ENCODE results near the gene NDUFB5.

The NDUFB5 gene

GRCh38 chr3:179604321-179605078 is at the start of gene NDUFB5, which contains the start of gene MRPL47:
Gene NDUFB5, plus strand, starts transcription at chr3:179604794. Its CDS starts 22 bp downstream, at chr3:179604816.
Gene MRPL47, minus strand, starts transcription at chr3:179604638. Its CDS starts 14 bp downstream, at chr3:179604624.
- DNase-seq = peak; percentile 96

DNA sequence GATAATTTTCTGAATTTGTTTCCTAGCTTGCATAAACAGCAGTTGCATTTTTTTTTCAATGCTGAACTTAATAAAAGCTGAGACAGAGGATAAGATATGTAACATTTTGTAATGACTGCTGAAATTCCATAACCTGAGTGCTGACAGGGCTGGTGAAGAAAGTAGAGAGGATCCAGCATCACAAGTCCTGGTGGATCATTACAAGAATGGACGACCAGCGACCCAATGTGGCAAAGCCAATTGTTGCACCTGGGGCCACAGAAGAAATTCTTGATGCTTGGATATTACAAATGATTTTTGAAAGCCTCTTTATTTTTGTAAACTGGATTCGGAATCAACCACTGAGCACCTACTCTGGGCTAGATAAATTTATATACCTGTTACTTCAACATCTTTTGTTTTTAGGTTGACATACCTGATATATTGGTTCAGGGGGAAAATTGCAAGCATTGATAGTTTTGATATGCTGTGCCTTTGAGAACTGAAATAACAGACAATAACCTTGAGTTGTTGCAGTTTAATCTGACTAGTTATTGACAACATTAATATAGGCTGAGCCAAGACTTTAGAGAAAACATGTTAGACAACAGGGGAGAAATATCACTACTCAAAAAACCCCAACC is 45.7 kb upstream of the NDUFB5 start:
- DNase-seq = peak; percentile 39

GRCh38 chr3:179560791-179561190 is 43.8 kb upstream of the NDUFB5 start:
- DNase-seq = no peak

DNA sequence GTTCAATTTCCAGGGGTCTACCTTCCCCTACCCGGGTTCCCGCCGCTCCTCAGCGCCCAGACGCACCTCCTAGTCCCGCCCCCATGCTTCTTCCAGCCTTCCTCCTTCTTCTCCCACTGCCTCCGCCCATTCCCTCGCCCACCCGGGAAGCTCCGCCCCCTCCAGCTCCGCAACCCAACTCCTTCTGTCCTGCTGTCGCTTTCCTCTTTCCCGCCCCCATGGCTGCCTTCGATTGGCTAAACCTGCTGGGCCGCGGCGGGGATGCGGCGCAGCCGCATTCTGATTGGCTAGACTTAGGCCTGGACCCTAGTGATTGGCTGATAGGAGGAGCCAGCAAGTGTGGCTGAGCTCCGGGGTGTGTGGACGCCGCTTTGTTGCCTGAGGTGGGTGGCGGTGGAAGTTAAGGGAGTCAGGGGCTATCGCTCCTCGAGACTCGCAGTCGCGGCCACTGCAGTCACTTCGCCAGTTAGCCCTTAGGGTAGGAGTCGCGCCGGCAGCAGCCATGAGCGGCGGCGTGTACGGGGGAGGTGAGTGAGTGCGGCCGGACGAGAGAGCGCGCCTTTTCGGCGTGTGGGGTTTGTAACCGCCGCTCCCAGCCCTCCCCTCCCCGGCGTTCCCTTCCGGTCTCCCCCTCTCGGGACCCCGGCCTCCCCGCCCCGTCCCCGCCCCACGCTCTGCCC is 41.9 kb upstream of the NDUFB5 start, which contains the start of gene ACTL6A:
Gene ACTL6A (plus strand): TSS at position 336 of the 680 bp plus-strand sequence. CDS start 167 bp downstream, at position 503.
- DNase-seq = peak; percentile 98

- DNase-seq = peak; percentile 57
These were observed 41.3 kb upstream of the NDUFB5 start for GRCh38 chr3:179563271-179563783.

- DNase-seq = no peak
These were observed 39.1 kb upstream of the NDUFB5 start for GRCh38 chr3:179565496-179565895.

DNA sequence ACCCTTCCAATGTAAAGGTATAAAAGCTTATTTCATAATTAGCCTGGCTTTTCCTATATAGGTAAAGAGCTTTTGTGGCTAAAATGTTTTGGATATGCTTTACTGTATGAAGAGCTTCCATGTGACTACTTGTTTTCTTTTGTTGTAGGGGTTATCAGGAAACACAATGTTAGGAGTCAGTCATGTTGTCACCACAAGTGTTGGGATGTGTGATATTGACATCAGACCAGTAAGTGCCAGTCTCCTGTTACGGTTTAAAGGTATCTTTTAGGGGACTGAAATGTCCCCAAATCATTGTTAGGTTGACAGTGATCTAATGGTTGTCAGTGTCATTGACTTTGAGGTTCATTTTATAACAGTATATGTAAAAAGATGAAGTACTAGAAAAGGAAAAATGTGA is 23.6 kb upstream of the NDUFB5 start:
- no peak for DNase-seq

DNA sequence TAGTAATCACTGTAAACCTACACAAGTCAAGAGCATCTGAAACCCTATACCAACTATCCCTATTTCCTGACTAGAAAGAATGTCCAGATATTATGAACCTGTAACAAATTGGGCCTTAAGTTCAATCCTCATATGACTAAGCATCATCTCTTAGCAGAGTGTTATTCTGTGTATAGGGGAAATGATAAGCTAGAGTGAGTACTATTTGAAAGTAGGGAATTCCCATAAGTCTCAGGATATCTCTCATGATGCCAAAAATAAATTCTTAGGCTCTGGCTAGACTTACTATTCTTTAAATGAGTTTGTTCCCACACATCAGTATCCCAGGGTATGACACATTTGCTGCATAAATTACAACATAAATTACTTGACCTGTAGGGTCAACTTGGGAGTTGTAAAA is 15.5 kb upstream of the NDUFB5 start:
- DNase-seq = no peak

GRCh38 chr3:179590669-179591068 is 13.9 kb upstream of the NDUFB5 start:
- no peak for DNase-seq

DNA sequence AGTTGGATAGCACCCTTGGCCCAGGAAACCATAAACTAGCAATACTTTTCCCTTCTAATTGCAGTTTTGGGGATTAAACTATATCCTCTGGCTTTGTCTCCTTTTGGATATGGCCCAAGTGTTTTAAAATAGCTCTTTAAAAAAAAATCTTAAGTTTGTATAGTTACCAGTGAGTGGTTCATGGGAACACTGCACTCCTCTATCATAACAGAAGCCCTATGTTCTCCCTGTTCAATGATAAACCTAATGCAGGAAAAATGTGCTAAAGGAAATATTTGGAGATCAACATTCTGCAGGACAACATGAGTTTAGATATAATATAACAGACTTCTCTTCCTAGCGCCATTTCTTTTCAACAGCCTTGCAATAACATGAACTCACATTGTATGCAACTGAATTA is 13.3 kb upstream of the NDUFB5 start:
- no peak for DNase-seq

- no peak for DNase-seq
These were observed 5.1 kb upstream of the NDUFB5 start for GRCh38 chr3:179599531-179599930.

DNA sequence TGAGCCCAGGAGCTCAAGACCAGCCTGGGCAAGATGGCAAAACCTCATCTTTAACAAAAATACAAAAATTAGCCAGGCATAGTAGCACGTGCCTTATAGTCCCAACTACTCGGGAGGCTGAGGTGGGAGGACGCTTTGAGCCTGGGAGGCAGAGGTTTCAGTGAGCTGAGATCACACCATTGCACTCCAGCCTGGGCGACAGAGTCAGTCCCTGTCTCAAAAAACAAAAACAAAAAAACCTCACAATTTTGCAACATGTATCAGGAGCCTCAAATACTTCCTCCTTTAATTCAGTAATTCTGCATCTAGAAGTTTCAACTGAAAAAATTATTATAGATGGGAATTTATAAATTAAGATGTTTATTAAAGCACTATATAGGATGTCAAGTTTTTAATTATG is 1.3 kb upstream of the NDUFB5 start:
- DNase-seq = no peak

- DNase-seq = no peak
These were observed 763 bp upstream of the NDUFB5 start for GRCh38 chr3:179603831-179604230.

GRCh38 chr3:179606534-179607085 is 2.0 kb downstream of the NDUFB5 start:
- DNase-seq = no peak

DNA sequence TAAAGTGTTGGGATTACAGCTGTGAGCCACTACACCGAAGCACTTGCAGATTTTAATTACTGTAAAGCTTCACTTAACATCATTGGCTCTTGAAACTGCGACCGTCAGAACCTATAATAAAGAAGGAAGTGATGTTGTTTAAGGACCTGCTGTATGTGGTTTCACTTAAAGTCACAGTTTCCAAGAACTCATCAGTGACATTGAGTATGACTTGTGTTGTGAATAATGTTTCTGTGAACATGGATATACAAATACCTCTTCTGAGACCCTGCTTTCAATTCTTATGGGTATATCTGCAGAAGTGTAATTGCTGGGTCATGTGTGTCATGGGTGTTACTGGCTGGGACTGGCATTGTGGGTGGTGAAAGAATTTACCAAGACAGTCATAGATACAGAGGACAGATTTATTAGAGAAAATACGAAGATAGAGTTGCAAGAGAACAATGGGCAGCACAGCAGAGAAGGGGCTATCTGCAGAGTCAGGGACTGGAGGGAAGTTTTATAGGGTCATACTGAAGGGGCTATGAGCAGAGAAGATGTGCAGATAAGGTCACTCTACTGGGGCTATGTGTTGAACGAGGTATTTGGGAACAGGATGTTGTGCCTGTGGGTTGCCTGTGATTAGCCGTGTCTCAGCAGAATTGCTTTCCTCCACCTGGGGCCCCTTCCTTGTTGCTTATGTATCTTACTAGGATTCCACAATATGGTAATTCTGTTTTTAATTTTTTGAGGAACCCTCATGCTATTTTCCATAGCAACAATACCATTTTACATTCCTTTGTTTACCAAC is 4.5 kb downstream of the NDUFB5 start:
- no peak for DNase-seq

DNA sequence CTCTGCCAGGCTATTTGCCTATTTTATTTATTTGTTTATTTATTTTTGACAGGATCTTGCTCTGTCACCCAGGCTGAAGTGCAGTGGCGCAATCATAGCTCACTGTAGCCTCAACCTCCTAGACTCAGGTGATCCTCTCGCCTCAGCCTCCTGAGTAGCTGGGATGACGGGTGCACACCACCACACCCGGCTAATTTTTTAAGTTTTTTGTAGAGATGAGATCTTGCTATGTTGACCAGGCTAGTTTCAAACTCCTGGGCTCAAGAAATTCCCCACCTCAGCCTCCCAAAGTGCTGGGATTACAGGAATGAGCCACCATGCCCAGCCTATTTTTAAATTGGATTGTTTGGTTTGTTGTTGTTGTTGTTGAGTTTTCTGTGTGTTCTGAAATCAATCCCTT is 5.5 kb downstream of the NDUFB5 start:
- DNase-seq = no peak

GRCh38 chr3:179613807-179614206 is 9.2 kb downstream of the NDUFB5 start:
- DNase-seq = no peak

GRCh38 chr3:179615458-179616173 is 11.0 kb downstream of the NDUFB5 start:
- no peak for DNase-seq

DNA sequence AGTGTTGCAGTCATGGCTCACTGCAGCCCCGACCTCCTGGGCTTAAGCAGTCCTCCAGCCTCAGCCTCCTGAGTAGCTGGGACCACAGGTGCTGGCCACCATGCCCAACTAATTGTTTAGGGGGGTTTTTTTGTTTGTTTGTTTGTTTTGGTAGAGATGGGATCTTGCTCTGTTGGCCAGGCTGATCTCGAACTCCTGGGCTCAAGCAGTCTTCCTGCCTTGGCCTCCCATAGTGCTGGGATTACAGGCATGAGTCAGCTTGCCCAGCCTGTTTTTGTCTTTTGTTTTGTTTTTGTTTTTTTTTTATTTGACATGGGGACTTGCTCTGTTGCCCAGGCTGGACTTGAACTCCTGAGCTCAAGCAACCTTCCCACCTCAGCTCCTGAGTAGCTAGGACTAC is 17.4 kb downstream of the NDUFB5 start:
- no peak for DNase-seq

- DNase-seq = no peak
These were observed 19.9 kb downstream of the NDUFB5 start for GRCh38 chr3:179624451-179624850.

- DNase-seq = no peak
These were observed 26.3 kb downstream of the NDUFB5 start for GRCh38 chr3:179630753-179631451.
